Stimulated activated CD4-positive, alpha-beta T cell treated with anti-CD3 and anti-CD28 coated beads, Interleukin-1b, Interleukin-23, amount 100 ng/mL, for 24 hours (primary cell): ENCODE results near the gene VWA5B1.
A peak's percentile ranks its signal among the peaks of the same experiment; 100 is the strongest.

ENCODE experiments used
- DNase-seq, 4 experiments: peaks; one replicate each; pipeline ENCODE4 v3.0.0-alpha.2; 2020; ENCODE audit warnings: low read depth in 4 of 4, low spot score in 1 of 4

The VWA5B1 gene

DNA sequence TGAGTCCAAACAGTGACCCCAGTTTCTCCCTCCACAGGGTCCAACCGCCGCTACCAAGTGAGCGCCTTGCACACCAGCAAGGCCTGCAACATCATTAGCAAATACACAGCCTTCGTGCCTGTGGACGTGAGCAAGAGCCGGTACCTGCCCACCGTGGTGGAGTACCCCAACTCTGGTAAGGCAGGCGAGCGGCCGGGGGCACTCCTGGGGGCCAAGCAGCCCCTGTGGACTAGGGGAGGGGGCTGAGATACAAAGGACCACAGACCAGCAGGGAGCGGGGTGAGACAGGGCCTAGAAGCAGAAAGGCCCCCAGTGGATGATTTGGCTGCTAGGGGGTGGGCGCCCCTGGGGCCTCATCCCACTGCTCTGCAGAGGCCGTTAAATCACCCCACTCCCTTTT, 54.7 kb downstream of the VWA5B1 start:
- DNase-seq, result no peak

DNA sequence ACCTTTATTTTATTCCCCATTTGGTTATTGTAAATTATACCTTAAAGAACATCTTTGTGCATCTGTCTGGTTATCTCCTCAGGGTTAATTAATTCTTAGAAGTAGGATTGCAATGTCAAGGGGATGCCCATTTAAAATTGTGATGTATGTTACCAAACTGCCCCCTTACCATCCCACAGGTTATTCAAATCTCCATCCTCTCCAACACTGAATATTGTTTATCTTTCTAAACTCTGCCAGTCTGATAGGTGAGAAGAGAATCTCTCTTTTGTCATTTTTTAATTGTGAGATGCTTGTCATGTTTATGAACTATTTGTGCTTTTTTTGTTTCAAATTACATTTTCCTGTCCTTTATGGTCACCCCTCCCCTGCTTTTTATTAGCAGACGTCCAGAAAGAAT, 55.8 kb downstream of the VWA5B1 start:
- DNase-seq, result no peak

DNA sequence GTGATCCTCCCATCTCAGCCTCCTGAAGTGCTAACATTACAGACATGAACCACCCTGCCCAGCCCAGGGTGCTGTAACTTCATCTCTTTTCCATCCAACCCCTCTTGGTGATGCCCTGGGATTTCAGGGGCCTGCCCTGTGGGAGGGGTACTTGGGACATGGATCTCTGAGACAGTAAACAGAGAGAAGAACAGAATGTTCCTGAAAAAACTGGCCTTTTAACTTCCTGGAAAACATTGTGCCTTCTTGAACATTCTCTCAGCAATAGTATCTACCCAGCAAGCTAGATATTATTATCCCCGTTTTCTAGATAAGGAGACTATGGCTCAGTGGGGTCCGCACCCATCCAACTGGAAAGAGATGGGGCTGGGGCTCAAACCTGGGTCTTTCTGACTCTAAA, 57.0 kb downstream of the VWA5B1 start:
- DNase-seq, result no peak

DNA sequence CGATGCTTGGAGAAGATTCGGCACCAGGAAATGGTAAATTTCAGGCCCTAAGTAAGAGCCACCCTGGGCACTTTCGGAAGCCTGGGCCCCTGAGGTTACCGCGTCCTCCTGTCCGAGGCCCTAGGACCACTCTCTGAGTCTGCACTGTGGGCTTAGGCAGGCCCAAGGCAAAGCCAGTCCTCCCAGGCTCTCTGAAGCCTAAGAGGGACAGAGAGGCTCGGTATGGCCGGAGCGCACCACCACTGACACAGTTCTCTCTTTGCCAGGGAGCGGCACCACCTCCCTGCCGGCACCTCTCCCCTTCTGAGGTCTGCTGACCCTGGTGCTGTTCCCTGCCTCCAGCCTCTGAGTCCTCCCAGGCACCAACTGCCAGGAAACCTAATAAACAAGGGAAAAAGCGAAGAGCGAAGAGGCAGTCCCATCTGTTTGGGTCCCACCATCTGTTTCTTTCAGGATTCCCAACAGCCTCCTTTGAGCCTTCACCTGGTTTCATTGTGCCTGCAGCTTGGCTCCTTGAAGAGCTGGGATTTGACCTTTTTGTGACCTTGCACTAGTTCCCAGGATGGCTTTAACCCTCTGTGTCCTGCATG, 57.7 kb downstream of the VWA5B1 start:
- no peak for DNase-seq

DNA sequence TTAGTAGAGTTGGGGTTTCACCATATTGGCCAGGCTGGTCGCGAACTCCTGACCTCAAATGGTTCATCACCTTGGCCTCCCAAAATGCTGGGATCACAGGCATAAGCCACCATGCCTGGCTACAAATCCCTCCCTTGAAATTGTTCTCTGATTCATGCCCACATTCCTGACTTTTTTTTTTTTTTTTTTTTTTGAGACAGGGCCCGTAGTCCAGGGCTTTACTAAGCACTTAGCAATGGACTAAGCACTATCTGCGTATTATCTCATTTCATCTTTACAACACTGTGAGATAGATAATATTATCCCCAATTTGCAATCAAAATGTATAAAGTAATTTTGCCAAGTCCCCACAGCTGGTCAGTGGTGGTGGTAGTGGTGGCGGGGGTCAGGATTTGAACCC, 58.9 kb downstream of the VWA5B1 start:
- no peak for DNase-seq

DNA sequence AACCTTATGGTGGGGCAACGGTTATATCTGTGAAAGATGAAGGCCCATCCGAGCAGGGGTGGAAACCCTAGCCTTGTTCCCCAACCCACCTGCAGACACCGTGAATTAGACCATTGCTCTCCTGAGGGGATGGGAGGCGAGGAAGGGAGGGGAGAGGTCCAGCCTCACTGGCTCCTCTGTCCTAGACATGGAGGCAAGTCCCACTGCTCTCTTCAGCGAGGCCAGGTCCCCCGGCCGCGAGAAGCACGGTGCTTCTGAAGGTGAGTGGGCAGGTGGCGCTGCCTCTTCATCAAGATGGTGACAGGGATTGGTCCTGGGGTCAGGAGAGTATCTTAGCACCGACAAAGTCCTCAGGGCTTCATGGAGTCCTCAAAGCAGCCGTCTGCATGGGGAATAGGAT, 59.3 kb downstream of the VWA5B1 start:
- no peak for DNase-seq

DNA sequence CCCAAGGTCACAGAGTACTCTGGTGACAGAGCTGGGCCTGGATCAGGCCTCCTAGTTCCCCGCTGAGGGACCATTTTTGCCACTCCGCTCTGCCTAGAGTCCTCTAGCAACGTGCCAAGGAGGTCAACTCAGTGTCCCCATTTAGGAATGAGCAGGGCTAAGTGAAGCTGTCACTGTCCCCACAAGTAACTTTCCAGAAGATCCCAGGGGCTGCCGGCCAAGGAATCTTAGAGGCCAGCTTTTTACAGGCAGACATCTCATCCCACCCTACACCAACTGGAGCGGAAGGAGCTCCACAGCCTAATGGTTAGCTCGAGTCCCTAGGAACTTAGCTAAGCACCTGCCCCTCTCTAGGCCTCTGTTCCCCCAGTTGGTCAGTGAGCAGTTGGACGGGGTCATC, 59.7 kb downstream of the VWA5B1 start:
- no peak for DNase-seq

DNA sequence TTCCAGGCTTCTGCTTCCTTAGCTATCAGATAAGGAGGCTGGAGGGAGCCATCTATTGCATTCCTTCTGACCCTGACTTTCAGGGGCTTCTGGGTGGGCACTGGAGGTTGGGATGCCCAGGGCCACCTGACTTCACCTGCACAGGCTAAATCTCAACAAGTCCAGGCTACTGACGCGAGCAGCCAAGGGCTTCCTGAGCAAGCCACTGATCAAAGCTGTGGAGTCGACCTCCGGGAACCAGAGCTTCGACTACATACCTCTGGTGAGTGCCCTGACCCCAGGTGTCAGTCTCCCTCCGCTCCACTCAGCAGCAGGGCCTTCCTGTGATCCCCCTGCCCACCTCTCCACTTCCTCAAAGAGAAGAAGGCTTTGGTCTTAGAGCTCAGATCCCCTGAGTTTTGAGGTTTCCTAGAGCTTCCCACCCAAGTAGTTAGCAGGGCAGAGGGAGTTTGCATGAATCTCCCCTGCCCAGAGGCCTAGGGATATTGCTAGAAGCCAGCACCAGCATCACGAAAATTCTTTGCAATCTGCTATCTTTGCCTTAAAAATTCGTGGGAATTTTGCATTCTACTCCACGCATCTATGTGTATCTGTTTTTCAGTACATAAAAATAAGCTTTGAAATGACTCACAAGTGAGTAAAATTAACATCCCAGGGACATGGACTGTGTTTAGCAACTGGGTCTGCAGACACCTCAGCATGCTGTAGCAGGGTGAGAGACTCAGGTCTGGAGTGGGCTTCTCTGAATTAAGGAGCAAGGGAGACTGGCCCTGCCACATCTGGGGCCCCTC, 61.4 kb downstream of the VWA5B1 start:
- no peak for DNase-seq

DNA sequence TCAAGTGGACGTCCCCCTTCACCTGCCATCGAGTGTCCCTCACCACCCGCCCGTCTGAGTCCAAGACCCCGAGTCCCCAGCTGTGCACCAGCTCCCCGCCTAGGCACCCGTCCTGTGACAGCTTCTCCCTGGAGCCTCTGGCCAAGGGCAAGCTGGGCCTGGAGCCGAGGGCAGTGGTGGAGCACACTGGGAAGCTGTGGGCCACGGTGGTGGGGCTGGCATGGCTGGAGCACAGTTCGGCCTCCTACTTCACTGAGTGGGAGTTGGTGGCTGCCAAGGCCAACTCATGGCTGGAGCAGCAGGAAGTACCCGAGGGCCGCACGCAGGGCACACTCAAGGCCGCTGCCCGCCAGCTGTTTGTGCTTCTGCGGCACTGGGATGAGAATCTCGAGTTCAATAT, 63.2 kb downstream of the VWA5B1 start:
- no peak for DNase-seq

DNA sequence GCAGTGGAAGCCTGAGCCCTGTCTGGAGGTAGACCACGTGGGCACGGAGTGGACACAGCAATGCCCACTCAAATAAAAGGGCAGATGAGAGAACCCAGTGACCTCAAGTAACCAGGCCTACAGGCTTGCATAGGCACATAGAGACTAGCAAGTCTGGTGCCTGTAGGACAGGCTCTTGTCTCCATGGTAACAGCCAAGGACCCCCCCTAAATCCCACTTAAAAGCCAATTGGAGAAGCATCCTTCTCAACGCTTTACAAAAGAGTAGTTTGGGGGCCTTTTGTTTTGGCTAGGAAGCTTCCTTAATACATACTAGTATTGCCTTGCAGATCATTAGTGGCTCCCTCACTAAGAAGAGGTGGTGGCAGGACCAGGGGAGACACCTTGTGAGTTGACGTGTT, 63.9 kb downstream of the VWA5B1 start:
- no peak for DNase-seq

DNA sequence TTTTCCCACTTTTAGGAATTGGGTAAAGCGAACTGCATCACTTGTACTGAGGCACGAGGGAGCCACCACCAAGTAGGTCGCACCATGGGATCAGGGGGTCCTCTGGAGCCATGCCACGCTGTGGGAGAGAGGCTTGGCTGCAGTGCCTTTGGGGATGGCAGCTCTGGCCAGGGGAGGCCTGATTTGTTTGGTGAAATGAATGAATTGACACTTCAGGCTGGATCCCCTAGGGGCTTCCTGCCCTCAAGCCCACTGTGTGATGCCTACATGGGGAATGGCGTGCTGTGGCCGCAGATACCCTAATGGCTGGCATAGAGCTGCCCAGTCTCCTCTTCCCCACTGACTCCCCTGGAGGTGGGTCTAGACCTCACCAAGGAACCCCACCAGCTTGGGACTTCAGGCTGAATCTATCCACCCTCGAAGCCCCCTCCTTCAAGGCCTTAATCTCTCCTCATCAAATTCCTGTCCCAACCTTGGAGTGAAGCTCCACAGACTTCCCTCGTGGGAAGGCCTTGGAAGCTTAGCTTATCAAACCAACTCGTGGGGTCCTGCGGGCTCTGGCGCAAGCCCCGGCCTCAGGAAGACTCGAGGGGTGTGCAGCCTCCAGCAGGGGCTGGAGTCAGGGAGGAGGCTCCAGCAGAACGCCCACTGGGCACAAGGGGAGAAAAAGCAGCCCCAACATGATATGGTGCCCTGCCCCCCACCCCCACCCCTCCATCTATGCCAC, 64.6 kb downstream of the VWA5B1 start:
- no peak for DNase-seq

DNA sequence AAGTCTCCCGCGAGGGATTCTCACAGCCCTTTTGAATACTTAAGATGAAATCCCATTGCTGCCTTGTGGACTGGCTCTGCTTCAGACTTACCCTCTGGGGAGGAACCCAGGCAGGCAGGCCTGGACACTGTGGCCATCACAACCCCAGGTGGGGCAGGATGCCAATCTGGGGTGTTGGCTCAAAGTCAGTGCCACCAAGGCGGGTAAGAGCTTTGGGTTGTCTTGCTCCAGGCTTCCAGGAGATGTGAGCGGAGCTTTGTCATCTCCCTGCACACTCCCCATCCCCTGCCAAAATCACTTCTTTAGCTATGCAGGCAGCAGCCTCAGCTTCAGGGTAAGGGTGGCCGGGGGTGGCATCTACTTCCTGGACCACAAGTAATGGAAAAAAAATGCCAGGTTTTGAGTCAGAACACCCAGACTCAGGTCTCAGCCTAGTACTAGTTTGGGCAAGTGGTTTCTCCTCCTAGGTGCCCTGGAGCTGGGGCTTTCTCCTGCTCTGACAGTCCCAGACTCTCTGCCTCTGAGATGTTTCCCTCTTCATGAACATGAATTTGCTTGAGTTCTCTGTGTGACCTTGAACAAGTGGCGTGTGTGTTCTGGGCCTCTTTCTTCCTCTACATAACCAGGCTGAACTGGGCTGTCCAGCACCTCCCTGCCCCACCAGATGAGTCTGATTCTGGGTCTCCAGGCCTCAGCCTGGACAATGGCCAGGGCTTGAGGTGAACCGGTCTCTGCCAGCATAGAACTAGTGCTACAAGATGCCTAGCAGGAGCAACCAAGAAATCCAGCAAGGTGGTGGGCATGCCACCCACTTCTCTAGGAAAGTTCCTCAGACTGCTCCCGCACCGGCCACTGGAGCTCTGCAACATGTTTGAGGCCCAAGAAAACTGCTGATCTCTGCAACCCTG, 65.4 kb downstream of the VWA5B1 start:
- no peak for DNase-seq

DNA sequence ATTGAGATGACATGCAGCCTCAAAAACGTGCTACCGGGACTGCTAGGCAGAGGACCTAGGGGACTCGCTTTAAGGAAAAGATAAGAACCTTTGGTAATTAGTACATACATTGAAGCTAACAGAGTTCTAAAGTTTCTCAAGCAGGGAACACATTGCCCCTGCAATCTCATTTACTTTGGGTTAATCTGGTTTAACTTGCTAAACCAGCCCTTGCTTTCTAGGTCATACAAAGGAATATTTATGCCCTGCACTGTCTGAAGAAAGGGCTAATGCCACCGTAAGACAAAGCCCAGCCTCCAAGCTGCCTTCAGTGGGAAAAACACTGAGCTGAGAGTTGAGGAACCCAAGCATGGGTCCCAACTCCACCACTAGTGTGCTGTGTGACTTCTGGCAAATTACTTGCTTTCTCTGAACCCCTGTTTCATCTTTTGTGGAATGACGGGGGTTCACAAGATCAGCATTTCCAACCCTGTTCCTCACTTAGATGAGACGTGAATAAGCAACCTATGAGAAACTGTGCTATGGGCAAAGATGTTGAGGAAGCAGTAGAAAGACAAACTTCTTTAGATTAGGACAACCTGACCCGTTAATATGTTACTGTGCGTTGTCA, 66.3 kb downstream of the VWA5B1 start:
- DNase-seq, result no peak

DNA sequence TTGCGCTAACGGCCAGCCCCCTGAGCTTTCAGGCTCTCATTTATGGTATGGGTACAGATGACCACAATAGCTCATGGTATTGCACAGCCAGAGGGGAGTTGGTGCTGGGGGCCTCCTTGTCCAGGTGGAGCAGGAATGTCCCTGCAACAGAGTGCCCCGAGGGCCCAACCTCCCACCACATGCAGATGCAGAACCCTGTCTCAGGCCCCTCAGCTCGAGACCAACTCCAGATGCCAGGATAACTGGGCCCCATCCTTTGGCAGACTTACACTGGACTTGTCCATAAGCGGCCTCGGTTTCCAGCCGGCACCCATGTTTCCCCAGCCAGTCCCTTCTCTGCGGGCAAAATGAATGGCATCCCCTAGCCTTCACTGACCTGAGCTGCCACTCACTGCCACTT, 67.1 kb downstream of the VWA5B1 start:
- DNase-seq, result no peak

DNA sequence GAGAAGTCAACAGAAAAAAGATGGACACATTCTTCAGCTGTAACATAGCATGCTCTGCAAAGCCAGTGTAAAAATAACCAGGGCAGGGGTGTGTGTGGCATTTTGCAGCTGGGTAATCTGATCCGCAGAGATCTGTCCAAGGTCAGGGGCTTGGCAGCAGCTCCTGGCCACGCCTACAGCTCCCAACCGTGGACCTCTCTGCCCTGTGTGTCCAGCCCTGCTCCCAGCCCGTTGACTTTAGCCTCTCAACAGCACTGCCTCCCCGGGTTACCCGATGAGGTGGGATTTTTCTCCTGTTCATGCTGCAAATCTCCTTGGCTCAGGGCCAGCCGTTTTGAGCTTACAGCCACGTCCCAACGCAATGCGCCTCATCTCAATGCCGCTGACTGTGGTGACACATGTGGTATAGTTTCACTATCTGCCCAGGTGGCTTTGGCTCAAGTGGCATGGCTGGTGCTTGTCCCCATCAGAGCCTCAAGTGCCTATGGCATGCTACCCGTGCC, 68.1 kb downstream of the VWA5B1 start:
- DNase-seq, result no peak

DNA sequence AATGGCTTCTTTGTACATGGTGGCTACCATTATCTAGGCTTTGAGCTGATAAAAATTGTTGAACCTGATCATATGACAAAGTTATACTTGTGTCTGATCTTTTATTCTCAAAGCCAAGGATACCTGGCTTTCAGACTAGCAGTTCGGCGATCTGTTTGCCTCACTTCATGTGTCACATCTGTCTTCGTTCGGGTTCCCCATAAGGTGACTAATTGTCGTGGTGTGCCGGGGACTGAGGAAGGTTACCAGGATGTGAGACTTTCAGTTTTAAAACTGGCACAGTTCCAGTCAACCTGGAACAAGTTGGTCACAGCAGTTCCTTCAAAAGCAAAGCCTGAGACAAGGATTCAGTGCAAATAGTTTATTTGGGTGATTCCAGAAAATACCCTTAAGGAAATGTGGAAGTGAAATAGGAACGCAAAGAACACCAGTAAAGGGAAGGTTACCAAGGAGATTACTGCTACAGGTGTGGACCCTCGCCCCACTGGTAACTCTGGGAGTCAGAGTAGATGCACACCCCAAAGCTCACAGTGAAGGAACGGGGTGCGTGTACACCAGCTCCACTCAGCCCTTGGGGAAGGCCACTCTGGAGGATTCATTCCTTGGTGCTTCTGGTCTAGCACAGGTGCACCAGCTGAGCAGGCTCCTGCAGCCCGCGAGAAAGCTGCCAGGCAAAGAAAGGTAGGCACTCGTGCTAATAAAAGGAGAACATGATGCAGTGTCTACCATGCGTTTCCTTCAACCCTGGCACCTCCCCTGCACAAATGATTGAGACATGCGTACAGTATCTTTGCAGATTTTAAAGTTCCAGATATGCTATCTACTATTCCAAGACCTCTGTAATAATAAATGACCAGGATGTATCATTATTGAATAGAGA, 69.0 kb downstream of the VWA5B1 start:
- peak in 3 of 4 experiments; percentile 33 to 65 (median 40) for DNase-seq

DNA sequence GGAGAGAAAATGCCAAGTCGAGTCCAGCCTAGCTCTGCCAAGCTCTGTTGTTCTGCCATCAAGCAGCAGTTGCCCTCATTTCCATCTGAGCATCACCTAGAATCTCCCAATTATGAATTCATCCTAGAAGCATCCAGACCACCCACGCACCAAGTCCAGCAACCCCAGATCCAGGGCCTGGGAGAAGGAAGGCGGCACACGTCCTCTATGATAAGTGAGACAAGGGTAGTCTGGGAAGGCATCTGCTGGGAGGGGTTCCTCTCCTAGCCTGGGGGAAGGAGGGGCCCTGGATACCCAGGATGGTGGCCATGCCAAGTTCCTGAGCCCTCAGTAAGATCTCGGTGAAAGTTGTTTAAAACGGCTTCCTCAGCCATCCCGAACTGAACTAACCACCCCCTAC, 70.7 kb downstream of the VWA5B1 start:
- DNase-seq, result no peak

DNA sequence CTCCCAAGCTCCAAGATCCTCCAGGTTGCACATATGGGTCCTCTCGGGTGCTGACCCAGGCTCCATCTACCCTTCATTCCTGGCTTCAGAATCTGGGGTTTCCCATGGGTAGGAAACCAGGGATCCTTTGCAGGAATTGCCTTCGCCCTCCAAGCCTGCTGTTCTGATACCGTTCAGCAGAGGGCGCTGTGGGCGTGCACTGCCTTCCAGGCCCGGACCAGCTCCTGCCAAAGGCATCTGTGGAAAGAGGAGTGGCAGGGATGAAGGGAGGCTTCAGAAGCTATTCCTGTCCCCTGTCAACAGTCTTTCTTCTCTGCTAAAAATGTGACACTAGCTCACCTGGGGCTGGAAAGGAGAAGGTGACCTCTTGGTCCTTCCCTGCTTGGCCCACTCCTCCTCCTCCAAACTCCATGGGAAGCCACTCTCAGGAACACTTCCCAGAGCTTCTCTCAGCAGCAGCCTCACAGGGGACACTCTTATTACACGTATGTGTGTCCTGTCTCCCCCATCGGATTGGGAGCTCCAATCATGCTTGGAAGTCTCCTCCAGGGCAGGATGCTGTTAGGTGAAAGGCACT, 71.2 kb downstream of the VWA5B1 start:
- DNase-seq, result peak in 1 of 4 experiments; percentile 15

DNA sequence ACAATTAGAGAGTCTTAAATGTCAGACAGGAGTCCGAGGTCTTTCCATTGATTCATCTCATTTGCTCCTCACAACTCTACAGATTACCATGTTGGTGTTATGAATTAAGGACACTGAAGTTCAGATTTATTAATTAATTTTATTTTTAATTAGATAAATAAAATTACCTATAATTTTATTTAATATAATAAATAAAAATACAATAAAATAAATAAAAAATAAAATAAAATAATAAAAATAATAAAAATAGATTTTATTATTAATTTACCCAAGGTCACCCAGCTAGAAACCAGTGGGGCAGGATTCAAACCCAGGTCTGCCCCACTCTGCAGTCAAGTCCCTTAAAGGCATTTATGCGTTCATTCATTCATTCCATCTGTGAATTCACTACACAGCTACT, 72.2 kb downstream of the VWA5B1 start:
- DNase-seq, result no peak
